Subcutaneous adipose tissue (tissue), 4 donors: Measurements from ENCODE around the gene TTC31. TPM values are rescaled to one million over a fixed set of nuclear protein-coding genes. Genes with fewer than 3 reads are reported as not detected.

Experiments used
- total RNA-seq, 4 donors: library from RNA; depleted of rRNA; stranded (reverse); fragments of >200 nt; gene quantifications; one replicate each; pipeline ENCODE4 v1.1.0, GENCODE V29; 2016
- TF ChIP-seq, protein P1 (sequence below): fragments of 450-650 bp; IDR thresholded peaks from one replicate; pipeline ENCODE4 v1.5.1; 2016; ENCODE audit warnings: low read depth, mild to moderate bottlenecking, control low read depth, antibody characterized with exemption, moderate library complexity

TTC31 gene
- total RNA-seq, 4 donors from 2014 or later, result 13.0 to 34.9 (median 25.5) TPM

GRCh38 chr2:74526649-74527230 lies 43.9 kb downstream of the TTC31 start:
- TF ChIP-seq, protein P1, sequence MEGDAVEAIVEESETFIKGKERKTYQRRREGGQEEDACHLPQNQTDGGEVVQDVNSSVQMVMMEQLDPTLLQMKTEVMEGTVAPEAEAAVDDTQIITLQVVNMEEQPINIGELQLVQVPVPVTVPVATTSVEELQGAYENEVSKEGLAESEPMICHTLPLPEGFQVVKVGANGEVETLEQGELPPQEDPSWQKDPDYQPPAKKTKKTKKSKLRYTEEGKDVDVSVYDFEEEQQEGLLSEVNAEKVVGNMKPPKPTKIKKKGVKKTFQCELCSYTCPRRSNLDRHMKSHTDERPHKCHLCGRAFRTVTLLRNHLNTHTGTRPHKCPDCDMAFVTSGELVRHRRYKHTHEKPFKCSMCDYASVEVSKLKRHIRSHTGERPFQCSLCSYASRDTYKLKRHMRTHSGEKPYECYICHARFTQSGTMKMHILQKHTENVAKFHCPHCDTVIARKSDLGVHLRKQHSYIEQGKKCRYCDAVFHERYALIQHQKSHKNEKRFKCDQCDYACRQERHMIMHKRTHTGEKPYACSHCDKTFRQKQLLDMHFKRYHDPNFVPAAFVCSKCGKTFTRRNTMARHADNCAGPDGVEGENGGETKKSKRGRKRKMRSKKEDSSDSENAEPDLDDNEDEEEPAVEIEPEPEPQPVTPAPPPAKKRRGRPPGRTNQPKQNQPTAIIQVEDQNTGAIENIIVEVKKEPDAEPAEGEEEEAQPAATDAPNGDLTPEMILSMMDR, result no peak

- TF ChIP-seq, protein P1, result no peak
Observed at GRCh38 chr2:74527741-74528140, 44.9 kb downstream of the TTC31 start.

DNA sequence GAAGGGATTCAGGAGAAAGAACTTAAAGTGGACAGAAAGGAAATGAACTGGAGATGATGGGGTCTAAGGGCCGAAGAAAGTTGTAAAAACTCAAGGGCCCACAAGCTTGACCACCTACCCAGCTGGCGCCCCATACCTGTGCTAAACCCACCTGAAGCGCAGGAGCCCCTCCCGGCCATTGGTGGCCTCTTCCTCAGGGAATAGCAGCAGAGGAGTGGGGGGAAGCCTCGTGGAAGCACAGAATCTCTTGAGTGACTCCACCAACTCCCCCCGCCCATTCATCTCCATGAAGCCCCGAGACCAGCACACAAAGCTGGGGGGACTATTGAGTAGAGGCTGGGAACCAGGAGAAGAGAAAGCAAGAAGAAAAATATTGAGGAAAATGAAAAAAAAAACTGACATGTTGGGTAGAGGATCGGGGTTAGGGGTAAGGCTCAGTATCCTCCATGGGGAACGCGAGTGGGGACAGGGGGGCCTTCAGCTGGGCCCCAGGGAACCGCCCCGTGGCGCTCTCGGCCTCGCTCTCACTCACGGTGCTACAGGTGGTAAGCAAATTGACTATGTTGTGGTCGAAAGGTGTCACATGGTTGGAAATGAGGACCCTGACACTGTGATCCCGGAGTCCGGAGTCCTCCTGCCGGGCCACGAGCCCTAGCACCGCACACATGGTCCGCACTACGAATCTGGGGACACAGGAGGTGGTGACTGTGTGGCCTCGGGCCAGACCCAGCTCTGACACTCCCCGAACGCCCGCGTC lies 45.9 kb downstream of the TTC31 start:
- TF ChIP-seq, protein P1, result no peak

DNA sequence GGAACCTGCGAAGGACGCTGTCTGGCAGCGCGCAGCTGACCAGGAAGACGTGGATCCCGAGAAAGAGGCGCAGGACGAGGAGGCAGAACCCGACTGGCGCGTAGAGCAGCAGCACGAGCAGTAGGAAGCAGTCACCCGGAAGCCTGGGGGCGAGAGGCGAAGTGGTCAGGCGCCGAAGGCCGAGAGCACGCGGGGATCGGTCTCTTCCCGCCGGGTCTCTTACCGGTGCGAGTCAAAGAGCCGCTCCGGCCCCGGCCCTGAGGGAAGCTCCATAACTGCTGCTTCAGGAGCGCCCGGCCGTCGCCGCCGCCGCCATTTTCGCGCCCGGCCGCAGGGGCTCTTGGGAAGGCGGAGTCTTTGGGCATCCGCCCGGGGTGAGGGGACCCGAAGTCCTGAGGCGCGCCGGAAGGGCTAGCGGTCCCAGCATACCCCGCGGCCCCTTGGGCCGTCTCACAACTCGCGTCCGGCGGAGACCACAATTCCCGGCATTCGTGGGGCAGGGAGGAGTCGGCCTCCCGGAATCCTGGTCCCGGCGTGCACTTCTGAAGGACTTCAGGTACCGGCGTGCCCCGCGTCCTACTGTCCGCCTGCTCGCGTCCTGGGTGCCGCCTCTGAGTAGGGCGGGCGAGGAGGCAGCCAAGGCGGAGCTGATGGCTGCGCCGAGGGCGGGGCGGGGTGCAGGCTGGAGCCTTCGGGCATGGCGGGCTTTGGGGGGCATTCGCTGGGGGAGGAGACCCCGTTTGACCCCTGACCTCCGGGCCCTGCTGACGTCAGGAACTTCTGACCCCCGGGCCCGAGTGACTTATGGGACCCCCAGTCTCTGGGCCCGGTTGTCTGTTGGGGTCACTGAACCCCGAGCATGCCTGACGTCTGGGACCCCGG lies 46.7 kb downstream of the TTC31 start, which contains the start of the genes AUP1 and HTRA2:
TSS of gene AUP1 (minus strand) at position 350 of the 882 bp plus-strand sequence. CDS start at position 273, 77 bp downstream.
TSS of gene HTRA2 (plus strand) at position 577 of the 882 bp plus-strand sequence. CDS start at position 651, 74 bp downstream.
- TF ChIP-seq, protein P1, result no peak

GRCh38 chr2:74530239-74531187 lies 47.6 kb downstream of the TTC31 start:
- TF ChIP-seq, protein P1, result no peak

GRCh38 chr2:74531666-74532065 lies 48.8 kb downstream of the TTC31 start:
- TF ChIP-seq, protein P1, result no peak
